ENCODE measurements around the gene CHRDL1.

DNA sequence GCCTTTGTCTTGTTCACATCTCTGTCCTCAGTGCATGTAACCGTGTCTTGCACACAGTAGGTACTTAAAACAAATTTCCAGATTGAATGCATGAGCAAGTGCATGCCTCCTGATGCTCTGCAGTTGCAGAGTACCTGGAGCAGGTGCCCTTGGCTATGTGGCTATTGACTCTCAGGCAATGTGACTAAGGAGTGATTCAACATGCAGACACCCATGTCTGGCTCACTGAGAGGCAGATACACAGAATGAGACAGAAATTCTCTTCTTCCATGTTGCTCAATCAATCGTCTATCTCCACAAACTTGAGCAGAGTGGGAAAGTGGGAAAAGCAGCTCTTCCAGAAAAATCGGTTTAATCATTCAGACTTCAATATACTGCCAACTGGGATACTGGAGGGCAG is 111.0 kb downstream of the CHRDL1 start:
- TF ChIP-seq, protein P1, sequence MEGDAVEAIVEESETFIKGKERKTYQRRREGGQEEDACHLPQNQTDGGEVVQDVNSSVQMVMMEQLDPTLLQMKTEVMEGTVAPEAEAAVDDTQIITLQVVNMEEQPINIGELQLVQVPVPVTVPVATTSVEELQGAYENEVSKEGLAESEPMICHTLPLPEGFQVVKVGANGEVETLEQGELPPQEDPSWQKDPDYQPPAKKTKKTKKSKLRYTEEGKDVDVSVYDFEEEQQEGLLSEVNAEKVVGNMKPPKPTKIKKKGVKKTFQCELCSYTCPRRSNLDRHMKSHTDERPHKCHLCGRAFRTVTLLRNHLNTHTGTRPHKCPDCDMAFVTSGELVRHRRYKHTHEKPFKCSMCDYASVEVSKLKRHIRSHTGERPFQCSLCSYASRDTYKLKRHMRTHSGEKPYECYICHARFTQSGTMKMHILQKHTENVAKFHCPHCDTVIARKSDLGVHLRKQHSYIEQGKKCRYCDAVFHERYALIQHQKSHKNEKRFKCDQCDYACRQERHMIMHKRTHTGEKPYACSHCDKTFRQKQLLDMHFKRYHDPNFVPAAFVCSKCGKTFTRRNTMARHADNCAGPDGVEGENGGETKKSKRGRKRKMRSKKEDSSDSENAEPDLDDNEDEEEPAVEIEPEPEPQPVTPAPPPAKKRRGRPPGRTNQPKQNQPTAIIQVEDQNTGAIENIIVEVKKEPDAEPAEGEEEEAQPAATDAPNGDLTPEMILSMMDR (conservative IDR thresholded peaks at IDR 0.05; ENCODE audit: low read depth, low read length): no peak
- no peak for TF ChIP-seq EZH2phosphoT487 (IDR thresholded peaks at IDR 0.05; ENCODE audit: borderline replicate concordance, low read length)
- TF ChIP-seq EZH2 (IDR thresholded peaks at IDR 0.05; ENCODE audit: low read length, unreplicated experiment): no peak

Measured in PC-3 (cell line).